NCI-H2029 (cell line): Measurements from ENCODE around the gene NOMO2.
"Not testable (repeated sequence)": the region's sequence is repeated elsewhere in the genome, so short reads cannot be mapped to it uniquely, and the experiment has no call there.

Experiments used
- DNase-seq: peaks from one replicate; lab custom pipeline; 2025; lab: John Stamatoyannopoulos, UW

The NOMO2 gene

DNA sequence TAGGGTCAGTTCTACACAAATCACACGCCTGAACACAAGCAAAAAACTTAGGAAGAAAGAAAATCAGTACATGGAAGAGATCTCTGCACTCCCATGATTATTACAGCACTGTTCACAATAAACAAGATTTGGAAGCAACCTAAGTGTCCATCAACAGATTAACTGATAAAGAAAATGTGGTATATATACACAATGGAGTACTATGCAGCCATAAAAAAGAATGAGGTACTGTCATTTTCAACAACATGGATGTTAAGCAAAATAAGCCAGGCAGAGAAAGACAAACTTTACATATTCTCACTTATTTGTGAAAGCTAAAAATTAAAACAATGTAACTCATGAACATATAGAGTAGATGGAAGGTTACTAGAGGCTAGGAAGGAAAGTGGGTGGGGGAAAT is 16.0 kb upstream of the NOMO2 start:
- not testable (repeated sequence) for DNase-seq

- not testable (repeated sequence) for DNase-seq
These were observed 14.0 kb upstream of the NOMO2 start for GRCh38 chr16:18575945-18576344.

- not testable (repeated sequence) for DNase-seq
These were observed 13.5 kb upstream of the NOMO2 start for GRCh38 chr16:18575298-18575917.

DNA sequence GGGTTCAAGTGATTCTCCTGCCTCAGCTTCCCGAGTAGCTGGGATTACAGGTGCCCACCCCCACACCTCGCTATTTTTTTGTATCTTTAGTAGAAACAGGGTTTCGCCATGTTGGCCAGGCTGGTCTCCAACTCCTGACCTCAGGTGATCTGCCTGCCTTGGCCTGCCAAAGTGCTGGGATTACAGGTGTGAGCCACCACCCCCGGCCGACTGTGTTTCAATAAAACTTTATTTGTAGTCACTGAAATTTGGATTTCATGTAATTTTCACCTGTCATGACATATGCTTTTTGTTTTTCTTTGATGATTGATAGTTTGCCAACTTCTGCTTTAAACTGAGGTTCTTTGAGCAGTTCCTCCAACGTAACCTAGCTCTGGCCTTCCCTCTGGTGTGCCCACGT is 12.0 kb upstream of the NOMO2 start:
- not testable (repeated sequence) for DNase-seq

GRCh38 chr16:18572973-18573372 is 11.1 kb upstream of the NOMO2 start:
- DNase-seq: not testable (repeated sequence)

- DNase-seq: not testable (repeated sequence)
These were observed 9.5 kb upstream of the NOMO2 start for GRCh38 chr16:18571307-18571850.

DNA sequence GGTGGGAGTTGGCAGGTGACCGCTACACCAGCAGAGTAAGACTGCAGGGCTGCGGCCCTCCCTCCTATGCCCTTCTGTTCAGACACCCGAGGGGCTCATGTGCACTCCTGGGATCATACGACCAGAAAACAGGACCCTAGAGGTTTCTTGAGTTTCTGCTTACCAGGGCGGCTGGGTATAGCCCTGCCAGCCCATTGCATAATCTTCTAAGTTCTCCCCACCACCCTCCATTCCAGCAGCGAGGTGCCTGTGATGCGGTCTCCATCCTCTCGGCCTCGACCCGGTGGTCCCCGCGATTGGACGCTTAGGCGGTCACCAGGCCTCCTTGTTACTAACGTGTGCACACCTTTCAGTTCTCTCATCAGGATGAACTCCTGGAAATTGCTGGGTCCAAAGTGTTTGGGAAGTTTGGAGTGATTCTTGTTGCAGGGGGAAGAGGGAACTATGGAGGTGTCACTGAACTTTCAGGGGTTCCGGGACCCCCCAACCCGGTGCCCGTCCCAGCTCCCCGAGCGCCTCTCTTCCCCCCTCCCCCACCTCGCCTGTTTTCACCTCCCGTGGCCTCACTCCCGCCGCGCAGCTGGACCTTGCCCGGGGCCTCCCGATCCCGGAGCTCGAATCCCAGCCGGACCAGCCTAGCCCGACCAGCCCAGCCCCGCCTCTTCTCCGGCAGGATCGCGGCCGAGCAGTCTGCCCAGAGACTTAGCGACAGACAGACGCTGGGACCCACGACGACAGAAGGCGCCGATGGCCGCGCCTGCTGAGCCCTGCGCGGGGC is 8.8 kb upstream of the NOMO2 start:
- DNase-seq: not testable (repeated sequence)

- not testable (repeated sequence) for DNase-seq
These were observed 1.3 kb downstream of the NOMO2 start for GRCh38 chr16:18560416-18561220.

DNA sequence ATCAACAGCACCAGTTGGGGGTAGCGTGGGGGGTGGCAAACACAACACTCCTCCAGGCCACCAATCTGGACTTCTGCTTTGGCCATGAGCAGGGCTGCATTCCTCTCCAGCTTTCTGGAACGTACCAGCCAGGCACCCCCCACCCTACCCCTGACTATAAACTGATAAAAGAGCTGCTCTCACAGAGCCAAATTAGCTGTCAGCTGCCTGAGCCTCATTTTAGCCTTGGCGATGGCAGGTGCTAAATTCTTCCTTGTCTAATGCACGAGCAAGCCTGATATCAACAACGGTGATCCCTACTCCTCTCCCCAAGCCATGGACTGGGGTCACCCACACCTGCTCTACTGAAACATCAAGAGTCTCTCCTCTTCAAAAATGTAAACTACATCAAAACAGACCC is 8.2 kb downstream of the NOMO2 start:
- DNase-seq: not testable (repeated sequence)

GRCh38 chr16:18547382-18547781 is 14.5 kb downstream of the NOMO2 start:
- not testable (repeated sequence) for DNase-seq

- not testable (repeated sequence) for DNase-seq
These were observed 15.0 kb downstream of the NOMO2 start for GRCh38 chr16:18546853-18547252.

- not testable (repeated sequence) for DNase-seq
These were observed 17.4 kb downstream of the NOMO2 start for GRCh38 chr16:18544232-18545081.

- not testable (repeated sequence) for DNase-seq
These were observed 20.0 kb downstream of the NOMO2 start for GRCh38 chr16:18541912-18542311.

DNA sequence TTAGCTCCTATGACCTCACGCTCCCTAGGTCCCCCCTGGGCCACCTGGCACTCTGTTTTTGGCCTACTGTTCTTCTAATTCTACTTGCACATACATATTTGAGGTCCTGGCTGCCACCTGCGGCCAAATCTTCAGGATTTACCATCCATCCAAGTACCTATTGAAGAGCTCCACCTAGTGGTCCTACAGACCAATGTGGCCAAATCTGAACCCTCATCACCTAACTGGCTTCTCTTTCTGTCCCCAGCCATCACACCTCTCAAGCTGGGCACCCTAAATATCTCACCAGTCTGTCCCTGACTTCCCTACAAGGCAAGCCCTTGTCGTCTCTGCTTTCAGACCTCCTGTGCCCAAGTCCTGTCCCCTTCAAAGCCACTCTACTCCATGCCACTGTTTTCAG is 24.9 kb downstream of the NOMO2 start:
- DNase-seq: not testable (repeated sequence)

DNA sequence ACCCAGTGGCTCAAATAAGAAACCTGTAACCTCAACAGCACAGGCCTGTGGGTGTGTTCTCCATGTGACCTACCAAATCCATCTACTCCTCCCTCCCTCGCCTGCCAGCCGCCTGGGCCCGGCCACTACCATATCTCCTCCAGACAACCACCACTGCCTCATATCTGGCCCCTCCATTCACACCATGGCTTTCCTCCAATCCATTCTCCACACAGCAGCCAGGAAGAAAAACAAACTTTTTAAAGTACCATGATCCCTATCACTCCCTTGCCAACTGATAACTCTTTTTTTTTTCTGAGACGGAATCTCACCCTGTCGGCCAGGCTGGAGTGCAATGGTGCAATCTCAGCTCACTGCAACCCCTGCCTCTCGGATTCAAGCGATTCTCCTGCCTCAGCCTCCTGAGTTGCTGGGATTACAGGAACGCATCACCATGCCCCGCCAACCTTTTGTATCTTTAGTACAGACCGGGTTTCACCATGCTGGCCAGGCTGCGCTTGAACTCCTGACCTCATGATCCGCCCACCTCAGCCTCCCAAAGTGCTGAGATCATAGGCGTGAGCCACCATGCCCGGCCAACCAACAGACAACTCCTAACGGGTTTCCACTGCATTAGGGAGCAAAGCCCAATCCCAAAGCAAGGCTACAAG is 26.3 kb downstream of the NOMO2 start:
- DNase-seq: not testable (repeated sequence)

DNA sequence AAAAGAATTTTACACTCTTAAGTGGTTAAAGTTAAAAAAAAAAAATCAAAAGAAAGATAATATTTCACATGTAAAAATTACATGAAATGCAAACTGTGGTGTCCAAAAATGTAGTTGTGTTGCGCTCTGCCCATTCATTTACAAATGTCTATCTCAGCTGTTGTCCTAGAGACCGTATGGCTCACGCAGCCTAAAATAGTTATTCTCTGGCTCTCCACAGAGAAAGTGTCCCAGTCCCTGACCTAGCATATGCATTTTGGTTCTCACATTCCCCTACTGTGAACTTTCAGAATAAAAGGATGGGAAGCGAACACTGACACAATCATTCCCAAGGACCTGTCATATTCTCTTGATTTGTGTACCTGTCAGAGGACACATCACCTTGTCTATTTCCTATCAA is 27.6 kb downstream of the NOMO2 start:
- DNase-seq: not testable (repeated sequence)

DNA sequence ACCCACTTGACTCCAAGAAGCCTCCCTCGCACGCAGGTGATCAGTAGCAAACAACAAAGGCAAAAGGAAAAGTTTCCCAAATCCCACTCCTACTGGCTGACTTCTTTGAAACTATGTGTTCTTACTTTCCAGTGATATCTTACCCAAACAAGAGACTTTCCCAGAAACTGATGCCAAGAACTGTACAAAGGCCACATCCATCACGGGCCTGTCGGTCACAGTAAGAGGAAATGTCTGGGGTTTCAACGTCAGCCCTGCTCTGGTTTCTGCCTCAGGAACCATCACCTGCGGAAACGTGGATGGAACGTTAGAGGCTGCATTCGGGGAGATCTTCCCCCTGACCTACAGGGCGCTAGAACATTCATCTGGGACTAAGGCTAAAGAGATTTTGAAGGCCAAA is 30.6 kb downstream of the NOMO2 start:
- DNase-seq: not testable (repeated sequence)

DNA sequence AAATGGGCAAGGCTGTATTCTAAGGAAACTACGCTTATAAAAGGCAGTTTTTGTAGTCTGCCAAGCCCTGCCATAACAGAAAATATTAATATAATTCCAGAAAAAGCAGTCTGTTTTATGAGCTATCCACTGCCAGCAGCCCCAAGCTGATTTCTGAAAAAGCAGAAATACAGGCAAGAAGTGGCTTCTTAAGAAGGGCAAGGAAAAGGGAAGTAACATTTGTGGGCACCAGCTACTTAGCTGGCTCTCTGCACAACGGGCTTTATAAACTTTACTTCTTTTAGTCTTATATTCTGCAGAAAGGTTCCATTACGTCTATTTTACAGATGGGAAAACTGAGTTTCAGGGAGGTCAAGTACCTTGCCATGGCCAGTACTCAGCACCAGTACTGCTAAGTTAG is 31.6 kb downstream of the NOMO2 start:
- DNase-seq: not testable (repeated sequence)

DNA sequence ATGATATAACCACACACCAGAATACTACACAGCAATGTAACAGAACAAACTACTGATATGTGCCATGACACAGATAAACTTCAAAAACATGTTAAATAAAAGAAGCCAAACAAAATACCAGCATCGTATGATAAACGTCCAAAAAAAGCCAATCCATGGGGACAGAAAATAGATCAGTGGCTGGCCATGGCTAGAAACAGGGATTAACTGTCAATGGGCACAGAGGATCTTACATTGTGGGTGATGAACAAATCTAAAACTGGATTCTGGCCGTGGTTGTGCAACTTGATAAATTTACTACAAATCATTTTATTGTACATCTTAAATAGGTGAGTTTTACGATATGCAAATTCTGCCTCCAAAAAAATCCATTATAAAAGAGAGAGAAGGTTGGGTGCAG is 35.4 kb downstream of the NOMO2 start:
- not testable (repeated sequence) for DNase-seq

GRCh38 chr16:18525882-18526482 is 35.9 kb downstream of the NOMO2 start:
- DNase-seq: not testable (repeated sequence)
